Stimulated activated CD4-positive, alpha-beta T cell treated with anti-CD3 and anti-CD28 coated beads, Interleukin-4, amount 100 ng/mL, for 48 hours (primary cell): Measurements from ENCODE around the gene ARHGEF37.
"Not testable (repeated sequence)": the region's sequence is repeated elsewhere in the genome, so short reads cannot be mapped to it uniquely, and the experiment has no call there.

Experiments
- DNase-seq, 2 donors: peaks; one replicate each; pipeline ENCODE4 v3.0.0-alpha.2; 2020; ENCODE audit warnings: low read depth in 2 of 2

Gene ARHGEF37

GRCh38 chr5:149648464-149649393 is 67.4 kb downstream of the ARHGEF37 start:
- not testable (repeated sequence) for DNase-seq

DNA sequence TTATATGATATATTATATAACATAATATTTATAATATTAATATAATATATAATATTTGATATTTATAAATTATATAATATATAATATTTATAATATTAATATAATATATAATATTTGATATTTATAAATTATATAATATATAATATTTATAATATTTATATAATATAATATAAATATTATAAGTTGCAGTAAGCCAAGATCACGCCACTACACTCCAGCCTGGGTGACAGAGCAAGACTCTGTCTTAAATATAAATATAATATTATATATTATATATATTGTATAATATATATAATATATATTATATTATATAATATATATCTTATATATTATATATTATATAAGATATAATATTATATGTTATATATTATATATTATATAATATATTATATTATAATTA is 68.4 kb downstream of the ARHGEF37 start:
- DNase-seq = not testable (repeated sequence)

GRCh38 chr5:149651686-149652085 is 70.4 kb downstream of the ARHGEF37 start:
- DNase-seq = no peak

- DNase-seq = no peak
Observed at GRCh38 chr5:149652697-149653096, 71.4 kb downstream of the ARHGEF37 start.

DNA sequence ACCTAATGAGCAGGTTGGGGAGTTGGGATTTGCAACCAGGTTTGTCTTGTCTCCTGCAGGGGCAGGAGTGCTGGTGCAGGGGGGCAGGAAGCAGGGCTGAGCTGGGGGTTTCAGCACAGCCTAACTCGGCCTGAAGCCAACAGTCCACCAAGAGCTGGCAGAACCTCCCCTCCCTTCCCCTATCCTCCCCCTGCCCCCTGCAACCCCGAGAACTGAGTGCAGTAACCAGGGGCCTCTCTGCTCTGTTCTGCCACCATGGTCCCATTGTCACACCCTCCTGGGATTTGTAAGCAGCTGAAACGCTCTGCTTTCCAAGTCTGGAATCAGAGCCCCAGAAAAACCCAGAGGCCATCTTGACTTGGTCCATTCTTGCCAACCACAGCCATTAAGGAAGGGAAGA is 72.9 kb downstream of the ARHGEF37 start:
- DNase-seq = no peak

- no peak for DNase-seq
Observed at GRCh38 chr5:149654883-149655505, 73.7 kb downstream of the ARHGEF37 start.

- peak in 1 of 2 donors; percentile 27 for DNase-seq
Observed at GRCh38 chr5:149656576-149657182, 75.4 kb downstream of the ARHGEF37 start.

- DNase-seq = no peak
Observed at GRCh38 chr5:149657324-149657723, 76.0 kb downstream of the ARHGEF37 start.

DNA sequence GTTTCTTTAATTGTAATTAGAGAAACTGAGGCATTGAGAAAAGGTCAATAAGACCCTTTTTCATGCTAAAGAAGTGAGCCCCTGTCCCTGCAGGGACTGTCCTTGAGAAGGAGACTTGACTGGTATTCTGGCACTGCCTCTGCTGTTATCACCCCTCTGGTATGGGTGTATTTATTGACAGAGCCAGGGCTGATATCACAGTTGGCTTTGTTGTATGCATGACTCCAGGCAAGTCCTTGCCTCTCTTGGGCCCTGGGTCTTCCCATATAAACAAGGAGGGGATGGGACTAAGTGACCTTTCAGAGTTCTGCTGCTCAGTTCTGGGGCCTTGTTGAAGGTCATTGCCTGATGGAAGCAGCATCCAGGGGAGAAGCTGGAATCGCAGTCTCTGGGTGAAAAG is 77.0 kb downstream of the ARHGEF37 start:
- no peak for DNase-seq

DNA sequence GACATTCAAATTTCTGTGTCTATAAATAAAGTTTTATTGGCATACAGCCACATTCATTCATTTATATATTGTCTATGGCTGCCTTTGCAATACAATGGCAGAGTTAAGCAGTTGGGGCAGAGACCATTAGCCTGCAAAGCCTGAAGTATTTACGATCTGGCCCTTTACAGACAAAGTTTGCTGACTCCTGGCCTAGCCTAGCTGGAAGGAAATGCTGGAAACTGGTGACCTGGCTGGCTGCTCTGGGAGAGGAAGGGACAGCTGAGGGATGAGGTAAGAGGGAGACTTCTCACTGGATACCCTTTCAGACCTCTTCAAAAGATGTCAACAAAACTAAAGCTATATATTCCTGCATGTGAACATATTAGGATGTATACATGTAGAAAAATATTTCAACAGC is 82.8 kb downstream of the ARHGEF37 start:
- no peak for DNase-seq

- DNase-seq = no peak
Observed at GRCh38 chr5:149664666-149665415, 83.5 kb downstream of the ARHGEF37 start.

DNA sequence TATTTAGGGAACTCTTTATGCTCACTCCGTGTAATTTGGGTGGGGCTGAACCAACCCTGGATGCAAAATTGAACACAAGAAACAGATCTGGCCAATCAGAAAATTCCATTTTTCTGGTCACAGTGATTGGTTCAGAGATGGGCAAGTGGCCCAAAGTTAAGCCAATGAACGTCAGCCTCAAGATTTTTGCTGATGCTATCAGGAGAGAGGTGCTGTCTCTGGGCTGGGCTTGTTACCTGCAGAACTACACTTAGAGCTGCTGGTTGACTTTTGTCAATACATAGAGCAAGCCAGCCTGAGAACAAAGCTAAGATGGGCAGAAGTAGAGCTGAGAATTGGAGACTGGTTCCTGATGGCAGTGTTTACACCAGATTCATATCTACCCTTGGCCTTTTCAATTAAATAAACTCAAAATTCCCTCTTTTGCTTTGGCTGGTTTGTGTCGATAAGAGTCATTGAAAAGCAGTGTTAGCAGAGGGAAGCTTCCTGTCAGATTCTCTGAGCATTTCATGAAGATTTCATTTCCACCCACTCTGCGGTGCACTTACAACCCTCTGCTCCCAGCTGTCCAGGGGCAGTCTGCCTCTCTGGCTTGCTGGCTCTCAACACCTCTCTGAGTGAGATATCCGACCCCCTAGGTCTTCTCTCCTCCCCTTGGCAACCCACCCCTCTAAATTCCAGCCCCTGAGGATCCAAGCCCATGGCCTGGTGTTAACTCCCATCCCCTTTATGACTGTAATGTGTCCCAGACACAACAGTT is 84.3 kb downstream of the ARHGEF37 start:
- no peak for DNase-seq

GRCh38 chr5:149666212-149666852 is 85.0 kb downstream of the ARHGEF37 start:
- DNase-seq = no peak

DNA sequence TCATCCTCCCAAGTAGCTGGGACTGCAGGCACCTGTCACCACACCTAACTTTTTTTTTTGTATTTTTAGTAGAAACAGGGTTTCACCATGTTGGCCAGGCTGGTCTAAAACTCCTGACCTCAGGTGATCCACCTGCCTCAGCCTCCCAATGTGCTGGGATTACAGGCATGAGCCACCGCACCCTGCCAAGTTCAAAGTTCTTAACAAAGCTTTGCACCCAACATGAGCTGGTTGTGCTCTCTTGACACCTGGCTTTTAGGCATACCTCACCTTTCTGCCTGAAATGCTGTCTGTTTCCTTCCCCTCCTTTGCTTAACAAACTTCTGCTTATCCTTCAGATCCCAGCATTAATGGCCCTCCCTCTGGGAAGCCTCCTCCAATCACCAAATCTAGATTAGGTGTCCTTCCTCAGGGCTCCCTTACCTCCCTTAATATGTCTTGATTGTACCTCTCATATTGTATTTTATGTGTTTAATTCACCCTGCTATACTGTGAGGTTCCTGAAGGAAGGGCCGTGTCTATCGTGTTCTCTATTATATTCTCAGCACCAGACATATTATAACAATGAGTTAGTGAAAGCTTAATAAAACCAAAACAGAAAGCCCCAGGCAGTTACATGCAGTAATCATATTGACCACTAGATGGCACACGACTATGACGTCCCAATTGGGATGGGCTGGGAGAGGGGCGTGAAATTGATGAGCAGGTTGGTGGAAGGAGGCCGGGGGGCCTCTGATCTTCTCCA is 86.0 kb downstream of the ARHGEF37 start:
- no peak for DNase-seq

- no peak for DNase-seq
Observed at GRCh38 chr5:149667829-149668330, 86.6 kb downstream of the ARHGEF37 start.

GRCh38 chr5:149669273-149669672 is 88.0 kb downstream of the ARHGEF37 start:
- DNase-seq = not testable (repeated sequence)

GRCh38 chr5:149671544-149671943 is 90.2 kb downstream of the ARHGEF37 start:
- DNase-seq = no peak

DNA sequence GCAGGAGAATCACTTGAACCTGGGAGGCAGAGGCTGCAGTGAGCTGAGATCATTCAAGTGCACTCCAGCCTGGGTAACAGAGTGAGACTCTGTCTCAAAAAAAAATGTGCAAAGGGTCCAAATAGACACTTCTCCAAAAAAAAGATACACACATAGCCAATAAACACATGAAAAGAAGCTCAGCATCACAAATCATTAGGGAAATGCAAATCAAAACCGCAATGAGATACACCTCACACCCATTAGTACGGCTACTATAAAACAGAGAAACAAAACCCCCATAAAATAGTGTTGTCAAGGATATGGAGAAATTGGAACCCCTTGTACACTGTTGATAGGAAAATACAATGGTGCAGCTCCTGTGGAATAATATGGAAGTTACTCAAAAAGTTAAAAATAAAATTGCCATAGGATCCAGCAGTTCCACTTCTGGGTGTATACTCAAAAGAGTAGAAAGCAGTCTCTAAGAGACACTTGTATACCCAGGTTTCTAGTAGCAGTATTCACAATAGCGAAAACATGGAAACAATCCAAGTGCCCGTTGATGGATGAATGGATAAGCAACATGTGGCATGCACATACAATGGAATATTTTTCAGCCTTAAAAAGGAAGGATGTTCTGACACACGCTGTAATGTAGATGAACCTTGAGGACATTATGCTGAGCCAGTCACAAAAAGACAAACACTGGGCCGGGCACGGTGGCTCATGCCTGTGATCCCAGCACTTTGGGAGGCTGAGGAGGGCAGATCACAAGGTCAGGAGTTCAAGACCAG is 91.6 kb downstream of the ARHGEF37 start:
- DNase-seq = no peak

DNA sequence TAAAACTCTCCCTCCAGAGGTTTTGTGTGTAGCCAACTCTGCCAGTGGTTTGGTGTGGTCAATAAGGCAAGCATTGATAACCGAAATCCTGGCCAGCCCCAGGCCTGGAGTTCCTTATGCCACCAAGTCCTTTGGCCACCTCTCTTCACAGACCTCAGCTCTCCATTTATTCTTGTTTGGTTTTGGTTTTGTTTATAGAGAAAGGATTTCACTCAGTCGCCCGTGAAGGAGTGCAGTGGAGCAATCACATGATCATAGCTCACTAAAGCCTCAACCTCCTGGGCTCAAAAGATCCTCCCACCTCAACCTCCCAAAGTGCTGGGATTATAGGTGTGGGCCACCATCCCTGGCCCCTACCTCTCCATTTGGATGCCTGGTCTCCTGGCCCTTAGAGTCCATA is 93.4 kb downstream of the ARHGEF37 start:
- no peak for DNase-seq
